HPDE6-E6E7 (cell line): Measurements from ENCODE around the gene FLOT1.
"Not testable (repeated sequence)": the region's sequence is repeated elsewhere in the genome, so short reads cannot be mapped to it uniquely, and the experiment has no call there.

ENCODE experiments used
- DNase-seq: peaks from one replicate; pipeline ENCODE4 v3.0.0; 2011; ENCODE audit warnings: missing footprints; ENCODE audit errors: extremely low spot score

Gene FLOT1

DNA sequence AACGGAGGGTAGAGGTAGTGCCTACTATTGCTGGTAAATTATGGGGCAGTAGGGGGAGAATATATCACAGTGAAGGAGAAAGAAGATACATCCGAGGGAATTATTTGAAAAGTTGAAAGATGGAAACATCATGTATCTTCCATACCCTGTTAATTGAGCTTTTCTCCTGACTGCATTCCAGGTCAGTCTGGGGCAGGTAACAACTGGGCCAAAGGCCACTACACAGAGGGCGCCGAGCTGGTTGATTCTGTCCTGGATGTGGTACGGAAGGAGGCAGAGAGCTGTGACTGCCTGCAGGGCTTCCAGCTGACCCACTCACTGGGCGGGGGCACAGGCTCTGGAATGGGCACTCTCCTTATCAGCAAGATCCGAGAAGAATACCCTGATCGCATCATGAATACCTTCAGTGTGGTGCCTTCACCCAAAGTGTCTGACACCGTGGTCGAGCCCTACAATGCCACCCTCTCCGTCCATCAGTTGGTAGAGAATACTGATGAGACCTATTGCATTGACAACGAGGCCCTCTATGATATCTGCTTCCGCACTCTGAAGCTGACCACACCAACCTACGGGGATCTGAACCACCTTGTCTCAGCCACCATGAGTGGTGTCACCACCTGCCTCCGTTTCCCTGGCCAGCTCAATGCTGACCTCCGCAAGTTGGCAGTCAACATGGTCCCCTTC, 19.2 kb downstream of the FLOT1 start:
- DNase-seq = not testable (repeated sequence)

DNA sequence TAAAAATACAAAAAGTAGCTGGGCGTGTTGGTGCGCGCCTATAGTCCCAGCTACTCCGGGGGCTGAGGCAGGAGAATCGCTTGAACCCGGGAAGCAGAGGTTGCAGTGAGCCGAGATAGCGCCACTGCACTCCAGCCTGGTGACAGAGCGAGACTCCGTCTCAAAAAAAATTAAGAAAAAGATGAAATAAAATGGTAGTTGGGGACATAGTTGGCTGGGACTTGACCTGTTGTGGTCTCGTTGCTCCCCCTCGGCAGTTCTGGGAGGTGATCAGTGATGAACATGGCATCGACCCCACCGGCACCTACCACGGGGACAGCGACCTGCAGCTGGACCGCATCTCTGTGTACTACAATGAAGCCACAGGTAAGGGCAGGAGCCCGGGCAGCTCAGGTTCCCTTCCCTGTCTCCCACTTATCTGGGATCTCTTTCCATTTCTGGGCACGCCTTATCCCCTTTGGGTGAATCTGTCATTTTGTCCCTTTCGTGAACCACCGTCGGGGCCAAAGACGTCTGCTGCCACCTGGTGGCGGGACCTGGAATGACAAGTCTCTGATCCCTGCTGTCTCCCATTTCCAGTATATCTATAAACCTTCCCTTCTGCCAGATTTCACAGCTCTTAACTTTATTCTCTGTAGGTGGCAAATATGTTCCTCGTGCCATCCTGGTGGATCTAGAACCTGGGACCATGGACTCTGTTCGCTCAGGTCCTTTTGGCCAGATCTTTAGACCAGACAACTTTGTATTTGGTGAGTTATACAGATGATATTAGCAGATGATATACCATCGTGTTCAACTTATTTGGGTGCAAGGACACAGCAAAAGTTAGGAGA, 20.0 kb downstream of the FLOT1 start:
- no peak for DNase-seq

DNA sequence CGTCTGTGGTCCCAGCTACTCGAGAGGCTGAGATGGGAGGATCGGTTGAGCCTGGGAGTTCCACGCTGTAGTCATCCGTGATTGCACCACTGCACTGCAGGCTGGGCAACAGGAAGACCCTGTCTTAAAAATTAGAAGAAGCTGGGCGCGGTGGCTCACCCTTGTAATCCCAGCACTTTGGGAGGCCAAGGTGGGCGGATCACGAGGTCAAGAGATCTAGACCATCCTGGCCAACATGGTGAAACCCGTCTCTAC, 20.5 kb downstream of the FLOT1 start:
- DNase-seq = not testable (repeated sequence)

DNA sequence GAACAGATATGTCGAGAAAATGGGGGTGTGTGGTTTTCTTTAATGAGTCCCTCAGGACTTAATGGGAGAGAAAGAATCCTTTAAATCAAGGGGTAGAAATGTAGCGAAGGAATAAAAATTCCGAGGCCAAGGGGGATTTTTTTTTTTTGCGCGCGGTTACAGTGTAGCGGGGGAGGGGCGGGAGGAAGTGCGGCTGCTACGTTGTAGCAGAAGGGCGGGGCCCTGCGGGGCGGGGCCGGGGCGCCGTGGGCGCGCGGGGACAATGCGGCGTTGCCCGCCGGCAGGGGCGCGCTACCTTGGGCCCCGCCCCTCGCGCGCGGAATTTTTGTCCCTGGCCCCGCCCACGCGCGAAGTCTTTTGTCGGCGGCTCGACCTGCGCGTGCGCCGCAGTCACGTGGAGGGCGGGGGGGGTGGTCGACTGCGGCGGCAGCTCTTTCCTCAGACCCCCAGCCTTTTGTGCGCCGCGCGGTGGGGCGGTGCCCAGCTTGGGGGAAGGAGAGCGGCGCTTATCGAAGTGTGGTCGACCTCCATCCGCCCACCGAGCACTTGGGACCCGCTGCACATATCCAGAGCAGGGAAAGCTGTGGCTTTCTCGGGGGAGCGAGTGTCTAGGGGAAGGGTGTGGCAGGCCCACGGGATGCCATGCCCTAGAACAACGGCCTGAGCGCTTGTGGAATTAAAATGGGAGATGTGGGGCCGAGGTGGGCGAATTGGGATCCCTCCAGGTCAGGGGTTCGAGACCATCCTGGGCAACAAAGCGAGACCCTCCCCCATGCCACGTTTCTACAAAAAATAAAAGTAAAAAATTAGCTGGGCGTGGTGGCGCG, 21.1 kb downstream of the FLOT1 start:
- no peak for DNase-seq

DNA sequence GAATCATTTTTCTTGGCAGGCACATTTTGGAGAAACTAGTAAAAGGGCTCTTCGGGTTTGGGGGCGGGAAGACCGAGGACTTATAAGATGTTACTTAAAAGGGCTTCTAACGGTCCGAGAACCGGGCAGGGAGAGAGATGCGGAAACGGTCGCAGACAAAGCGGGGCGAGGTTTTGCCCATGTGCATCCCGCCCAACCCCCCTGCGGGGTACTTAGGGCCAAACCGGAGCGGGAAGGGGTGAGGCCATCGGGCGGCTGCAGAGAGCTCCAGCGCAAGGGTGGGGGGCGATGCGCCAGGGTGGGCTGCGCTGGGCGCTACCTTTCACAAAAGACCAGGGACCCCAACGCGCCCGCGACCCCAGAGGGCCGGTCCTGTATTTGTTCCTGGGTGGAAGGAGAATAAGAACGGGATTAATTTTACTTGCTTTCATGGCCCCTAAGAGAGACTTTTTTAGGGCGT, 21.7 kb downstream of the FLOT1 start:
- DNase-seq = no peak

DNA sequence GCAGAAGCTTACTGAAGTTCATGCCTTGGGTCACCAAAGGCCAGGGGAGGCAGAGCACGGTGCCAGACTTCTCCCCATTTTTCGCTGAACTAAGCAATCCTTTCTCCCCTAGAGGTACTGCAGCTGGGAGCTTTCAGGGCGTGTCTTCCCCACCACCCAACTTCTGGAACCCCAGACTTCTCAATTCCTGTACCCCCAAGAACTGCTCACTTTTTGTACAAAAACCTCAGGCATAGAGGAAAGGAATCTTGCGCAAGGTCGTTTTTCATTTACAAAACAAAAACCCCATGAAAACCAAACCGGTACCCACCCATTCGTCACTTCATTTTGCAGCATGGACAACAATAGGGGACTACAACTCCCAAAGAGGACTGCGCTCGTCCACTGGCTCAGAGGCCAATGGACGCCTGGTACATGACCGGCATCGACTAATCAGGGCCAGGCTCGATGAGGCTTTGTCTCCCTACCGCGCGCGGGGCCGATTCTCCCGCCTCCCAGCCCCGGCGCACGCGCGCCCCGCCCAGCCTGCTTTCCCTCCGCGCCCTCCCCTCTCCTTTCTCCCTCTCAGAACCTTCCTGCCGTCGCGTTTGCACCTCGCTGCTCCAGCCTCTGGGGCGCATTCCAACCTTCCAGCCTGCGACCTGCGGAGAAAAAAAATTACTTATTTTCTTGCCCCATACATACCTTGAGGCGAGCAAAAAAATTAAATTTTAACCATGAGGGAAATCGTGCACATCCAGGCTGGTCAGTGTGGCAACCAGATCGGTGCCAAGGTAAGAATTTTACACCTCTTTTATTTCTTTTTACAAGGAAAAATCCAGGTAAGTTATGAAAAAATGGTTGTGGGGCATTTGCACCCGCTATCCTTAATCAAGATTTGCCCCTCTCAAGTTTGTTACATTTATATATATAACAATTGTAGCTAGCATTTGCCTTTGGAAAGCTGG, 22.4 kb downstream of the FLOT1 start, which contains the start of gene TUBB:
Gene TUBB, plus strand, starts transcription at position 562 of the 947 bp plus-strand sequence. Its CDS starts 155 bp downstream, at position 717.
- DNase-seq = peak; percentile 94

DNA sequence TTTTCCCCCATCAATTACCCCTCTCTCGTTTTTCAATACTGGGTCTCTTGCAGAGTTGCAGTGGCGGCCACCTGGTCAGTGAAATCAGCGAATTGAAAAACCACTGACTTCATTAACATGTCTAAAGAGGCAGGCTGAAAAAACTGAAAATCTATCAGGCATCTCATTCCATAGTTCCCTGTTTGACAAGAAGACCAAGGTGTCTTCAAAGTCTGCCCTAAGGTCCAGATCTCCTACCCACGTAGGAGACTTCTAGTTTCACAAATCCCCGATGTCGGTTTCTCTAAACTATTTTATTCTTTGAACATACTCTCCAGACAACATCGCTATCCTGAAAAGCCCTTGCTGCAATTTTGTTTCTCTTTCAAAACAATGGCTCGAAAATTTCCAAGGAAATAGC, 23.1 kb downstream of the FLOT1 start:
- no peak for DNase-seq

DNA sequence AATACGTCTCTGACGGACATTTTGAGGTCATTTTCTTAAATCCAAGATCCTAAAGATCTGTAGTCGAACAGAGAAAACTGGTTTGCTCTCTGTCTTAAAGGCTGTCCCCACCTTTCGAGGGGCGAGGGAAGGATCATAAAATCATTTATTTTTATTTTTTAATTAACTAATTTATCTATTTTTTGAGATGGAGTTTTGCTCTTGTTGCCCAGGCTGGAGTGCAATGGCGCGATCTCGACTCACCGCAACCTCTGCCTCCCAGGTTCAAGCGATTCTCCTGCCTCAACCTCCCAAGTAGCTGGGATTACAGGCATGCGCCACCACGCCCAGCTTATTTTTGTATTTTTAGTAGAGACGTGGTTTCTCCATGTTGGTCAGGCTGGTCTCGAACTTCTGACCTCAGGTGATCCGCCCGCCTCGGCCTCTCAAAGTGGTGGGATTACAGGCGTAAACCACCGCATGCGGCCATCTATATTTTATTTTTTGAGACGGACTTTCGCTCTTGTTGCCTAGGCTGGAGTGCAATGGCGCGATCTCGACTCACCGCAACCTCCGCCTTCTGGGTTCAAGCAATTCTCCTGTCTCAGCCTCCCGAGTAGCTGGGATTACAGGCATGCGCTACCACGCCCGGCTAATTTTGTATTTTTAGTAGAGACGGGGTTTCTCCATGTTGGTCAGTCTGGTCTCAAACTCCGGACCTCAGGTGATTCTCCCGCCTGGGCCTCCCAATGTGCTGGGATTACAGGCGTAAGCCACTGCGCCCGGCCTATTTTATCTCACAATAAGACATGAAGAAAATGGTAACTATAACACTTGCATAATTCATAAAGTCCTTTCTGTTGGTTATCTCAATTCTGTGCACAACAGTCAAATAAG, 24.4 kb downstream of the FLOT1 start:
- not testable (repeated sequence) for DNase-seq

DNA sequence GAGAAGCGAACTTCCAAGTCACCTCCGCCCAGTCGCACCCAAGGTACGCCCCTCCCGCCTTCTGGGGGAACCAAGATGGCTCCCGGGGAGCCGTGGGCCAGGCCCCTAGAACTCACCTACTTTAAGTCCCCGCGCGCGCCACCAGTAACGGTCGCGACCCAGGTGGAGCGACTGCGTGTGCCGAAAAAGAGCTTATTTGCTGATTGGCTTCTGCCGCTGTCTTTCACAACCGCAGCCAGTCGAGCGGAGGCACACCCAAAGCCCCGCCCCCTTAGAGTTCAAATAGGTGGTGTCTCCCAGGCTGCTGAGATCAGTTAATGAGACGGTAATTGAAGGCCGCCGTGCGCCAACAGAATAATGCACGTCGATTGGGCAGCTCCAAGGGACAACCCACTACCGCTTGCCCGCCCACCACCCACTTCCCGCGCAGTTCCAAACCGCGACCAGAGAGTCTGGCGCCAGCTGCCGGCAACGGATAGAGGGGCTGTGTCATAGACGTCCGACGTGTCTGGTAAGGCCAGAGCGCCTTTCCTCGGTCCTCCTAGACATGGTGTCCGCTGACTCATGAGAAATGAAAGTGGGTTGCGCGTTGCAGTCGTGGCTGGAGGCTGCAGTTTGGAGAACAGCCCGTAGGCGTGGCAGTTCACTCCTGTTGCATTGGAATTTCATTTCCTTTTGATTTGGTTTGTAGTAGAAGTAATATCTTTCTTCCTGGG, 25.2 kb downstream of the FLOT1 start, which contains the start of gene MDC1:
Gene MDC1, minus strand, starts transcription at position 153 of the 716 bp plus-strand sequence. CDS start 2,106 bp downstream, outside the sequence.
- DNase-seq = peak; percentile 98

DNA sequence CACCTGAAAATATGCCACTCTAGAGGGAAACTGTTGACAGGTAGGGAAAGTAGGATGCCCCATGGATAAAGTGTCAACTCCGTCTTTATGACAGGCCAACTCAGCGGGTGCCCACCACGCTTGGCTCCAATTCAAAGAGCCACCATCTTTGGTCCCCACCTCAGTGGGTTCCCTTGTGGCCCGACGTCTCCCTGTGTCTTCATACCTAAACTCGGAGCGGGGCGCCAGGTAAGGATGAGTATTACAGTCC, 25.7 kb downstream of the FLOT1 start:
- DNase-seq = peak; percentile 43

DNA sequence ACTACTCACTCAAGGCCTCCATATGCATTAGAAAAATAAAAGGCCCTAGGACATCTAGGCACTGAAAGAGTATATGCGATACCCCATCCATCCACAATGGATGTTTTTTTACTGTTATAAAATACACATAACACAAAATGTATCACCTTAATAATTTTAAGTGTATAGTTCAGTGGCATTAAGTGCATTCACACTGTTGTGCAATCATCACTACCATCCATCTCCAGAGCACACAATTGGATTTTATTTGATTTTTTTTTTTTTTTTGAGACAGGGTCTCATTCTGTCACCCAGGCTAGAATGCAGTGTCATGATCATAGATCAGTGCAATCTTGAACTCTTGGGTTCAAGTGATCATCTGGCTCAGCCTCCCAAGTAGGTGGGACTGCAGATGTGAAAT, 28.2 kb downstream of the FLOT1 start:
- no peak for DNase-seq

DNA sequence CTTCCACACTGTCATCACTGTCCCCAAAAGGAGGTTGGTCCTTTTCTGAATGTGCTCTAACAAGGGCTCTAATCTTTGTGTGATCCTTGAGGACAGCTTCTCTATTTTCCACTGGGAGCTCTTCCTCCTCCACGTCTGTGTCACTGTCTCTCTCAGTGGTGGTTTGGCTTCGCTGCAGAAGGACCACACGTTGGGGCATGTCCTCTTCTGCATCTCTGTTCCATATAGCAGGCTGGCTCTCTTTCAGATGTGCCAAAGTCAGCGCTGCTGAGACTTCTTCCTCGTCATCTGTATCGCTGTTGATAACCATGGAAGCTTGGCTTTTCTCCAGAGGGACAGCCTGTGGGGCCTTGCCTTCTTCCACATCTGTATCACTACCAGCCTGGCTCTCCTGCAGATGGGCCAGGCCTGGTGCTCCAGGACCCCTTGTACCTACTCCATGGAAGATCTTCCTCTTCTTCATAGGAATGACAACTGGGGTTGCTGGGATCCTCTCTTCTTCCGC, 30.0 kb downstream of the FLOT1 start:
- no peak for DNase-seq

DNA sequence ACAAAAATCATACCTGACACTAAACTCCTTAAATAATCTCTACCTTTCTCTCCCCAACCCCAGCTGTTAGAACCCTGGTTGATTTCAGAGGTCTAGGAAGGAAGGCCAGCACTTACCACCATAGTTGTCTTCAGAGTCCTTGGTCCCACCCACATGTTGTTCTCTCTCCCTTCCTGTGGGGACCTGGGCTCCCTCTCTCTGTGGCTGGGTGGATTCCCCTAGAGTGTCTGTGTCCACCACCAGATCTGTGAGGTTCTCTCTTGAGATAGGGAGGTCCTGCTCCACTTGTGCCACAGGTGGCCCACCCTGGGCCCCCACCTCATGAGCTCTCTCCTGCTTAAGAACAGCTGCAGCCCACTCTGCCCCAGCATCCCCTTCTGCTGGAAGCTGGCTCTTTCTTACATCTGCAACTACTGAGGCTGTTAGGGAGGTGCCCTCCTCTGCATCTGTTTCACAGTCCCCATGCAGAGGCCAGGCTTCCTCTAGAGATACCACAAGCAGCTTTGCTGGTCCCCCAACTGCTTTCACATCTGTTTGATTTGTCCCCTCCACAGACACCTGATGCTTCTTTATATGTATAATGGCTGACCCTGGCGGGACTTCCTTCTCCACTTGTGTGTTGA, 30.6 kb downstream of the FLOT1 start:
- no peak for DNase-seq

DNA sequence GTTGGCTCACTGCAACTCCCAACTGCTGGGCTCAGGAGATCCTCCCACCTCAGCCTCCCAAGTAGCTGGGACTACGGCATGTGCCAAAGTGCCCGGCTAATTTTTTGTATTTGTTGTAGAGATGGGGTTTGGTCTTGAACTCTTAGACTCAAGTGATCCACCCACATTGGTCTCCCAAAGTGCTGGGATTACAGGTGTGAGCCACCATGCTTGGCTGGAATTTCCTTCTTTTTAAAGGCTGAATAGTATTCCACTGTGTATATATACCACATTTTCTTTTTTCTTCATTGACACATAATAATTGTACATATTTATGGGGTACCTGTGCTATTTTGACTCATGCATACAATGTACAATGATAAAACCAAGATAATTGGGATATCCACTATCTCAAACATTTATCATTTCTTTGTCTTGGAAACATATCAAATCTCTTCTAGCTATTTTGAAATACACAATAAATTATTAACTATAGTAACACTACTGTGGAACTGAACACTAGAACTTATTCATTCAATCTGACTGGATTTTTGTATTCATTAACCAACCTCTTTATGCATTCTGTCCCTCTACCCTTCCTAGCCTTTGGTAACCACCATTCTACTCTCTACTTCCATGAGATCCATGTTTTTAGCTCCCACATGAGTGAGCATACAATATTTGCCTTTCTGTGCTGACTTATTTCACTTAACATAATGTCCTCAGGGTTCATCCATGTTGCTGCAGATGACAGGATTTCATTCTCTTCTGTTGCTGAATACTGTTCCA, 33.2 kb downstream of the FLOT1 start:
- DNase-seq = no peak

DNA sequence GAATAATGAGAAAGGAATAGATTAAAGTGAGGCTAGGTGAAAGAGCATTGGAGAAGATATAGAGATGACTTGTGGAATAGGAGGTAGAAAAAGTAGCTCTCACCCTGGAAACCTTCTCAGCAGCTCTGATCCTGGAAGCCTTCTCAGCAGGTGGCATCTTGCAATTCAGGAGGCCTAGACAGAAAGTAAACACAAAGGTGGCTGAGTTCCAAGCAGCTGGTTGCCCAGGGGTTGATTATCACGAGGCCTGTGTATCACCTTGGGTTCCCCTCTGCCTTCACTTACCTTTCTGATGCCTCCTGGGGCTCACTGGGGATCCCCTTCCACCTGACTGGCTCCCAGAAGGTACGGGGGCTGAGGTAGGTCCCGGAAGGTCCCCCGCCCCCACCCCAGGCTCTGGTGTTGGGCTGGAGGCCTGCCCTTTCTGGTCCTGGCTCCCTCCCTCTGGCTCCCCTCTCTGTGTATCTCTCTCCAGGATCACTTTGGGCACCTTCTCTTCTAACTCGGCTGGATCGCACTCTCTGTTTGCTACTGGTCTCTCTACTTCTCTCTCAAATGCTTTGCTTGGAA, 35.1 kb downstream of the FLOT1 start:
- no peak for DNase-seq

DNA sequence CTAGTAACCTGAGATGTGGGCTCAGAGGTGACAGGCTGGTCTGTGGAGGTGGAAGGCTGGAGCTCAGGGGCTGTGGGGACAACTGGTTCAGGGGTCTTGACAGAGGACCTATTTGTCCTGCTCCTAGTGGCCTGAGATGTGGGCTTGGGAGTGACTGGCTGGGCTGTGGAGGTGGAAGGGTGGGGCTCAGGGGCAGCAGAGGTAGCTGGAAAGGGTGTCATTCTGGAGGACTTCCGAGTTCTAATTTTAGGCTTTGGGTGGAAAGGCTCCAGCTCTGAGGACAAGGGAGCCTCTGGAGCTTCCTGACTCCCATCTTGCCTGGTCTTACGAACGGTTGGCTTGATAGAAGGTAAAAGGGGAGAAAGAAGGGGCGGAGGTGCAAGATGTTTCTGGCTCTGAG, 36.9 kb downstream of the FLOT1 start:
- DNase-seq = no peak

DNA sequence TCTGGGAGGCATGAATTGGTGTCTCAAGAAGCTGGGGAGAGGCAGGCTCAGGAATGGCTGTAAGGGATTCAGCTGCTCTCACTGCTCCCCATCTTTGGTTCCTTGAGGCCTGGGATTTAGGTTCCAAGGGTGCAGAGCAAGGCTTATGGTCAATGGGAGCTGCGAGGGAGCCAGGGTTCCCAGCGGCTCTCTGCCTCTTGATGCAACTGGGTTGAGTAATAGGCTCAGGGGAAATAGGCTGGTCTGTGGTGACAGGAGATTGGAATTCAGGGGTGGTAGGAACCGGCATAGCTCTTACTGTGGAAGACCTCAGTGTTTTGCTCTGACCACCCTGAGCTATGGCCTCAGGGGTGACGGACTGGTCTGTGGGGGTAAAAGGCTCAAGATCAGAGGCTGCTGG, 38.7 kb downstream of the FLOT1 start:
- DNase-seq = no peak

DNA sequence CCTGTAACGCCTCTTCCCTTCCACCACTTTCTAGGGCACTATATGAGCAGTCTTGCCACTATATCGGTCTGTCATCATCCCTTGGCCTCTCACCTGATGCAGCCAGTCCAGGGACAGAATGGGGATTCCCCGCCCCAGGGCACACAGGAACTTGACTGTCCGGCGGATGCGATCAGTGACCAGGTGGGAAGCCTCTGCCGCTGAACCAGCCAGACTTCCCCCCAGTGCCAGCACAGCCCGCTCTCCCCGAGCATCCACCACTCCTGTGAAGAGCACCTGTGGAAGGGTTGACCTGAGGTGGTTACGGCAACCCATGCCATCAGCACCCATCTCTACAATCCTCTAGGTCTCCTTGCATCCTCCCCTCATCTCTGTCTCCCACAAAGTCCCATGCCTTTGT, 39.5 kb downstream of the FLOT1 start:
- no peak for DNase-seq
